Thoracic aorta (tissue), 2 donors: Measurements from ENCODE around the gene MED16. TPM values are rescaled to one million over a fixed set of nuclear protein-coding genes. Genes with fewer than 3 reads are reported as not detected.

Experiments
- ATAC-seq: fragments of 150-250 bp; one replicate; pipeline ENCODE4 v1.8.0; 2017; ENCODE audit warnings: low read depth; ENCODE audit not compliant: insufficient number of reproducible peaks, low FRiP score
- DNase-seq: peaks from one replicate; pipeline ENCODE4 v3.0.0-alpha.2; 2020; ENCODE audit warnings: low spot score
- H3K27ac ChIP-seq, 2 donors: fragments of 200-600 bp; sonication (generic); 1 replicate in 1 of 2; 2 replicates in 1 of 2; pipeline ENCODE4 v1.5.1; 2016; ENCODE audit warnings: mild to moderate bottlenecking in 2 of 2, moderate library complexity in 2 of 2
- H3K27me3 ChIP-seq: fragments of 200-600 bp; sonication (generic); replicated peaks from 2 replicates; pipeline ENCODE4 v1.6.0; 2016; ENCODE audit warnings: mild to moderate bottlenecking; ENCODE audit not compliant: insufficient read depth
- H3K36me3 ChIP-seq: fragments of 200-600 bp; sonication (generic); one replicate; pipeline ENCODE4 v1.5.1; 2016
- H3K4me1 ChIP-seq, 2 donors: fragments of 200-600 bp; sonication (generic); 1 replicate in 1 of 2; 2 replicates in 1 of 2; pipeline versions ENCODE4 v1.5.1 to v1.6.0; 2016; ENCODE audit warnings: low read depth in 2 of 2, mild to moderate bottlenecking in 1 of 2; ENCODE audit not compliant: control insufficient read depth in 1 of 2
- H3K4me3 ChIP-seq: fragments of 200-600 bp; sonication (generic); 2 replicates; pipeline ENCODE4 v1.5.1; 2016; ENCODE audit warnings: mild to moderate bottlenecking
- H3K9me3 ChIP-seq: fragments of 200-600 bp; sonication (generic); 2 replicates; pipeline ENCODE4 v1.5.1; 2016
- CTCF ChIP-seq: fragments of 200-600 bp; sonication (generic); IDR thresholded peaks from one replicate; pipeline ENCODE4 v1.5.1; 2019; ENCODE audit warnings: antibody characterized with exemption
- total RNA-seq, 2 donors: library from RNA; depleted of rRNA; stranded (reverse); fragments of >200 nt; gene quantifications; one replicate each; pipeline versions ENCODE4 v1.1.0 to v1.2.3, GENCODE V29; 2016

Gene MED16
- total RNA-seq, 2 donors from 2014 or later: 29.1 to 38.0 TPM

- H3K36me3 ChIP-seq: no peaks in the 10 kb centered on the region
- H3K27ac ChIP-seq: peak overlapping the region; percentile 39 to 67
- H3K4me3 ChIP-seq: peak overlapping the region; percentile 28
- H3K27me3 ChIP-seq: no peaks in the 10 kb centered on the region
- ATAC-seq: peak; percentile 65
- no peak for DNase-seq
- H3K4me1 ChIP-seq: peaks cover 26 to 35% of the 10 kb centered on the region in 2 donors
- TF ChIP-seq CTCF: no peak
- no peaks in the 10 kb centered on the region for H3K9me3 ChIP-seq
Observed at GRCh38 chr19:934865-935479, 42.0 kb upstream of the MED16 start.

- peak; percentile 9 for ATAC-seq
- no peaks in the 10 kb centered on the region for H3K36me3 ChIP-seq
- no peaks in the 10 kb centered on the region for H3K27me3 ChIP-seq
- DNase-seq: no peak
- peaks cover 26 to 33% of the 10 kb centered on the region in 2 donors for H3K4me1 ChIP-seq
- H3K27ac ChIP-seq: peak overlapping the region; percentile 39 to 67
- H3K4me3 ChIP-seq: no peak overlapping the region
- no peaks in the 10 kb centered on the region for H3K9me3 ChIP-seq
- no peak for TF ChIP-seq CTCF
Observed at GRCh38 chr19:934197-934840, 41.3 kb upstream of the MED16 start.

- H3K36me3 ChIP-seq: no peaks in the 10 kb centered on the region
- no peak overlapping the region for H3K4me3 ChIP-seq
- no peak for TF ChIP-seq CTCF
- DNase-seq (no peak), ATAC-seq (no peak)
- H3K9me3 ChIP-seq: no peaks in the 10 kb centered on the region
- H3K27me3 ChIP-seq: no peaks in the 10 kb centered on the region
- H3K27ac ChIP-seq: no peak overlapping the region
- peaks cover 26 to 33% of the 10 kb centered on the region in 2 donors for H3K4me1 ChIP-seq
Observed at GRCh38 chr19:933553-933882, 40.5 kb upstream of the MED16 start.

GRCh38 chr19:932648-933552, 39.9 kb upstream of the MED16 start:
- peaks cover 26 to 35% of the 10 kb centered on the region in 2 donors for H3K4me1 ChIP-seq
- no peaks in the 10 kb centered on the region for H3K9me3 ChIP-seq
- H3K36me3 ChIP-seq: no peaks in the 10 kb centered on the region
- TF ChIP-seq CTCF: no peak
- no peak overlapping the region for H3K27ac ChIP-seq
- no peak overlapping the region for H3K4me3 ChIP-seq
- H3K27me3 ChIP-seq: no peaks in the 10 kb centered on the region
- ATAC-seq (no peak), DNase-seq (no peak)
